Retina (tissue), 1 donor: ENCODE measurements around the gene PITPNM3.

ENCODE experiments used
- DNase-seq: peaks from one replicate; pipeline ENCODE4 v3.0.0-alpha.2; 2016

Gene PITPNM3

GRCh38 chr17:6476076-6476809 is 80.1 kb downstream of the PITPNM3 start:
- no peak for DNase-seq

- peak; percentile 37 for DNase-seq
Observed at GRCh38 chr17:6475411-6475810, 80.9 kb downstream of the PITPNM3 start.

- DNase-seq: no peak
Observed at GRCh38 chr17:6474906-6475305, 81.4 kb downstream of the PITPNM3 start.

GRCh38 chr17:6474376-6474775 is 82.0 kb downstream of the PITPNM3 start:
- no peak for DNase-seq

GRCh38 chr17:6473128-6473767 is 83.1 kb downstream of the PITPNM3 start:
- peak; percentile 87 for DNase-seq

GRCh38 chr17:6472517-6472916 is 83.8 kb downstream of the PITPNM3 start:
- no peak for DNase-seq

- no peak for DNase-seq
Observed at GRCh38 chr17:6471531-6472465, 84.6 kb downstream of the PITPNM3 start.

GRCh38 chr17:6470751-6471521 is 85.4 kb downstream of the PITPNM3 start:
- no peak for DNase-seq

GRCh38 chr17:6470146-6470718 is 86.1 kb downstream of the PITPNM3 start:
- no peak for DNase-seq

- no peak for DNase-seq
Observed at GRCh38 chr17:6468051-6468790, 88.1 kb downstream of the PITPNM3 start.

- DNase-seq: no peak
Observed at GRCh38 chr17:6467567-6467966, 88.8 kb downstream of the PITPNM3 start.

- DNase-seq: no peak
Observed at GRCh38 chr17:6465206-6466003, 91.0 kb downstream of the PITPNM3 start.

GRCh38 chr17:6464446-6465041 is 91.8 kb downstream of the PITPNM3 start:
- no peak for DNase-seq

GRCh38 chr17:6463616-6464445 is 92.5 kb downstream of the PITPNM3 start:
- no peak for DNase-seq

GRCh38 chr17:6462692-6463091 is 93.7 kb downstream of the PITPNM3 start:
- no peak for DNase-seq

- no peak for DNase-seq
Observed at GRCh38 chr17:6461792-6462524, 94.4 kb downstream of the PITPNM3 start.

GRCh38 chr17:6461246-6461645 is 95.1 kb downstream of the PITPNM3 start:
- DNase-seq: no peak

GRCh38 chr17:6460531-6461161 is 95.7 kb downstream of the PITPNM3 start:
- DNase-seq: no peak
